ENCODE results near the gene BAZ2B.
A peak's percentile ranks its signal among the peaks of the same experiment; 100 is the strongest.
"Not testable (repeated sequence)": the region's sequence is repeated elsewhere in the genome, so short reads cannot be mapped to it uniquely, and the experiment has no call there.

BAZ2B gene

GRCh38 chr2:159616286-159616701 is at the start of gene BAZ2B:
Gene BAZ2B (minus strand): TSS chr2:159616548. CDS start chr2:159478719, 137,829 bp downstream.
- FAIRE-seq = peak; percentile 98

- no peak for FAIRE-seq
These were observed 44.9 kb upstream of the BAZ2B start for GRCh38 chr2:159661286-159661685.

- no peak for FAIRE-seq
These were observed 42.8 kb upstream of the BAZ2B start for GRCh38 chr2:159658881-159659873.

GRCh38 chr2:159653962-159654361 is 37.6 kb upstream of the BAZ2B start:
- no peak for FAIRE-seq

GRCh38 chr2:159651884-159652283 is 35.5 kb upstream of the BAZ2B start:
- FAIRE-seq = no peak

GRCh38 chr2:159650574-159650973 is 34.2 kb upstream of the BAZ2B start:
- FAIRE-seq = no peak

- no peak for FAIRE-seq
These were observed 32.3 kb upstream of the BAZ2B start for GRCh38 chr2:159648643-159649042.

- no peak for FAIRE-seq
These were observed 31.3 kb upstream of the BAZ2B start for GRCh38 chr2:159647667-159648066.

- FAIRE-seq = no peak
These were observed 23.8 kb upstream of the BAZ2B start for GRCh38 chr2:159640176-159640575.

- no peak for FAIRE-seq
These were observed 23.4 kb upstream of the BAZ2B start for GRCh38 chr2:159639712-159640111.

GRCh38 chr2:159639071-159639470 is 22.7 kb upstream of the BAZ2B start:
- no peak for FAIRE-seq

GRCh38 chr2:159637988-159638501 is 21.7 kb upstream of the BAZ2B start:
- FAIRE-seq = no peak

GRCh38 chr2:159637240-159637639 is 20.9 kb upstream of the BAZ2B start:
- no peak for FAIRE-seq

GRCh38 chr2:159635006-159635789 is 18.9 kb upstream of the BAZ2B start:
- no peak for FAIRE-seq

GRCh38 chr2:159633219-159633618 is 16.9 kb upstream of the BAZ2B start:
- no peak for FAIRE-seq

- FAIRE-seq = not testable (repeated sequence)
These were observed 9.3 kb upstream of the BAZ2B start for GRCh38 chr2:159625628-159626027.

GRCh38 chr2:159623436-159623835 is 7.1 kb upstream of the BAZ2B start:
- FAIRE-seq = no peak

- no peak for FAIRE-seq
These were observed 6.6 kb upstream of the BAZ2B start for GRCh38 chr2:159622966-159623365.

- no peak for FAIRE-seq
These were observed 4.4 kb upstream of the BAZ2B start for GRCh38 chr2:159620796-159621195.

GRCh38 chr2:159617646-159618045 is 1.3 kb upstream of the BAZ2B start:
- FAIRE-seq = no peak

GRCh38 chr2:159617100-159617499 is 752 bp upstream of the BAZ2B start:
- no peak for FAIRE-seq

- no peak for FAIRE-seq
These were observed 722 bp downstream of the BAZ2B start for GRCh38 chr2:159615367-159616285.
